Measurements from ENCODE around the gene GLIPR1L1.

The GLIPR1L1 gene

DNA sequence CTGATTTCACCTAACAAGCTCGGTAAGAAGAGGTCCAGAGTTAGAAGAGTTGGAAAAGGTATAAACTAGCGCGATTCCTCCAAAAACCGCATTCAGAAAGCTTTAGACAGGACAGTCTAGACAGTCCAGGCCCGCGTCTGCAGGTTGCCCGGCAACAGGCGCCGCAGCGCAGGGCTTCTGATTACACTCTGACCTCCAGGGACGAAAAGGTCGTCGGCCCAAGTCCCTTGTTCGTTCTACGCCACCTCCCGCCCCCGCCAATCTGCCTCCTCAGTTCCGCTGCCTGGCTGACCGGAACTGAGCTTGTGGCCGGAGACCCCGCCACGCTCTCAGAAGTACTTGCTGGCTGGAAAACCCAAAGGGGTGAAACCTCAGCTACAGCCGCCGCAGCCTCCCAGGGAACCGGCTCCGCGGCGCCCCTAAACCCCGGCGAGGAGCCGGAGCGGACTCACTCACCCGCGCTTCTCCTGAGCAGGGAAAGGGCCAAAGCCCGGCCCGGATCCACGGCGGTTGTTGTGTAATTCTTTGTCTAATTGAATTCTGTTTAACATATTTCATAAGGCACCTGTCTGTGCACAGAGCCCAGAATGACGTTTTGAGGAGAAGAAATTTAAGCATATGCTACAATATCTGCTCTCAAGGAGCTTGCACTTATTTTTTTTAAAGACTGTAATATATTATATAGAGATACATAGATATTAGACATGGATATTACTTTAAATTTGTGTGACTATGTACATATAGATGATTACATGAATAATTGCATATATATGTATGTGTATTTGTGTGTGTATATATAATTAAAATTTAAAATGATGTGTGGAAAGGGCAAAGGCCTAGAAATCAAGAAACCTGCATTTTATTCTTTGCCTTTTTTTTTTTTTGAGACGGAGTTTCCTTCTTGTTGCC is 4.3 kb upstream of the GLIPR1L1 start, which contains the start of gene CAPS2:
TSS of gene CAPS2 (minus strand) at position 407 of the 909 bp plus-strand sequence. CDS start 3,826 bp downstream, outside the sequence.
- H3K79me1 ChIP-seq (replicated peaks; ENCODE audit: low read length, poor library complexity, severe bottlenecking) = no peaks in the 10 kb centered on the region
- peak within 1 kb of the TSS; percentile 79 to 88 for H3K4me3 ChIP-seq (ENCODE audit: insufficient read depth in 1 of 2, low read depth in 1 of 2, low read length in 2 of 2)
- H3K4ac ChIP-seq (ENCODE audit: low read depth in 1 of 2, low read length in 2 of 2) = peak within 1 kb of the TSS in 1 of 2 experiments; percentile 20
- H3K27ac ChIP-seq (ENCODE audit: low read length, poor library complexity, severe bottlenecking) = peak within 1 kb of the TSS; percentile 30
- H2BK15ac ChIP-seq (ENCODE audit: low read depth, poor library complexity, severe bottlenecking) = peak within 1 kb of the TSS; percentile 55
- peak within 1 kb of the TSS; percentile 87 for H3K9ac ChIP-seq (ENCODE audit: low read length)
- peaks cover 3% of the 10 kb centered on the region for H3K4me1 ChIP-seq (ENCODE audit: control insufficient read depth, insufficient read depth, low read depth, low read length)
- H2BK12ac ChIP-seq (ENCODE audit: low read length in 2 of 2) = peak within 1 kb of the TSS in 1 of 2 experiments; percentile 2
- no peak within 1 kb of the TSS for H2AK5ac ChIP-seq (ENCODE audit: low read length, severe bottlenecking)
- no peak within 1 kb of the TSS for H3K14ac ChIP-seq (ENCODE audit: low read length in 2 of 2)
- H3K36me3 ChIP-seq (ENCODE audit: control insufficient read depth in 1 of 2, insufficient read depth in 2 of 2, low read depth in 1 of 2, low read length in 2 of 2) = no peaks in the 10 kb centered on the region
- DNase-seq = peak; percentile 94
- no peak within 1 kb of the TSS for H2BK5ac ChIP-seq (ENCODE audit: low read depth, low read length, poor library complexity, severe bottlenecking)
- WGBS = 4% methylated on average over 31 of the region's 40 CpGs
- H3K23ac ChIP-seq (ENCODE audit: low read length in 2 of 2) = no peak within 1 kb of the TSS
- H3K4me2 ChIP-seq (ENCODE audit: low read length, poor library complexity, severe bottlenecking) = peak within 1 kb of the TSS; percentile 82
- H2AFZ ChIP-seq (ENCODE audit: low read depth, low read length) = peak within 1 kb of the TSS; percentile 30
- peak within 1 kb of the TSS; percentile 61 for H4K8ac ChIP-seq (ENCODE audit: low read length)
- H3K27me3 ChIP-seq (ENCODE audit: control insufficient read depth in 1 of 2, insufficient read depth in 1 of 2, low read length in 2 of 2) = no peaks in the 10 kb centered on the region
- no peaks in the 10 kb centered on the region for H3K9me3 ChIP-seq (ENCODE audit: control insufficient read depth, low read length)
- no peak within 1 kb of the TSS for H2BK120ac ChIP-seq (ENCODE audit: low read depth, low read length)
- H3K18ac ChIP-seq (ENCODE audit: low read depth in 1 of 2, low read length in 2 of 2) = peak within 1 kb of the TSS in 1 of 2 experiments; percentile 75
- peak within 1 kb of the TSS; percentile 14 for H4K91ac ChIP-seq (ENCODE audit: low read length)

DNA sequence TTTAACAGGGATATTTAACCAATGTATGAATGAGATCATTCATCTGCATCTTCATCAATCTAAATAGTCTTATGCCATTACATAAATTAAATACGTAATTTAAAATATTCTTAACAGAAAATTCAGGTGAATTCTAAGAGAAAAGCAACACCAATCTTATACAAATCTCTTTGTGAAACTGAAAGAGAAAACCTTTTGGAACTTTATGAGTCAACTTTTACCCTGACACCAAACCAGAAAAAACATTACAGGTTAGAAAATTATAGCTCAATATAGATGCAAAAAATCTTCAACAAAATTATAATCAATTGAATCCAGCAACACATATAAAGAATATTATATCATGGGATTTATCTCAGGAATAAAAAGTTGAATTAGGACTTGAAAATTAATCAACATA is 3.4 kb downstream of the GLIPR1L1 start:
- H3K27ac ChIP-seq (ENCODE audit: low read length, poor library complexity, severe bottlenecking) = no peak overlapping the region
- no peak overlapping the region for H2BK15ac ChIP-seq (ENCODE audit: low read depth, poor library complexity, severe bottlenecking)
- H2AFZ ChIP-seq (ENCODE audit: low read depth, low read length) = no peak overlapping the region
- H3K14ac ChIP-seq (ENCODE audit: low read length in 2 of 2) = no peak overlapping the region
- no peak overlapping the region for H3K23ac ChIP-seq (ENCODE audit: low read length in 2 of 2)
- DNase-seq = no peak
- no peak overlapping the region for H3K4me3 ChIP-seq (ENCODE audit: insufficient read depth in 1 of 2, low read depth in 1 of 2, low read length in 2 of 2)
- no peaks in the 10 kb centered on the region for H3K36me3 ChIP-seq (ENCODE audit: control insufficient read depth in 1 of 2, insufficient read depth in 2 of 2, low read depth in 1 of 2, low read length in 2 of 2)
- no peak overlapping the region for H4K8ac ChIP-seq (ENCODE audit: low read length)
- H2BK12ac ChIP-seq (ENCODE audit: low read length in 2 of 2) = no peak overlapping the region
- H3K9ac ChIP-seq (ENCODE audit: low read length) = no peak overlapping the region
- no peak overlapping the region for H2AK5ac ChIP-seq (ENCODE audit: low read length, severe bottlenecking)
- peaks cover 1% of the 10 kb centered on the region for H3K4me1 ChIP-seq (ENCODE audit: control insufficient read depth, insufficient read depth, low read depth, low read length)
- no peak overlapping the region for H2BK5ac ChIP-seq (ENCODE audit: low read depth, low read length, poor library complexity, severe bottlenecking)
- no peaks in the 10 kb centered on the region for H3K27me3 ChIP-seq (ENCODE audit: control insufficient read depth in 1 of 2, insufficient read depth in 1 of 2, low read length in 2 of 2)
- no peak overlapping the region for H3K18ac ChIP-seq (ENCODE audit: low read depth in 1 of 2, low read length in 2 of 2)
- 100% methylated on average over 1 of the region's 1 CpG for WGBS
- no peaks in the 10 kb centered on the region for H3K79me1 ChIP-seq (replicated peaks; ENCODE audit: low read length, poor library complexity, severe bottlenecking)
- H3K4me2 ChIP-seq (ENCODE audit: low read length, poor library complexity, severe bottlenecking) = no peak overlapping the region
- no peaks in the 10 kb centered on the region for H3K9me3 ChIP-seq (ENCODE audit: control insufficient read depth, low read length)
- H2BK120ac ChIP-seq (ENCODE audit: low read depth, low read length) = no peak overlapping the region
- H3K4ac ChIP-seq (ENCODE audit: low read depth in 1 of 2, low read length in 2 of 2) = no peak overlapping the region
- H4K91ac ChIP-seq (ENCODE audit: low read length) = no peak overlapping the region

DNA sequence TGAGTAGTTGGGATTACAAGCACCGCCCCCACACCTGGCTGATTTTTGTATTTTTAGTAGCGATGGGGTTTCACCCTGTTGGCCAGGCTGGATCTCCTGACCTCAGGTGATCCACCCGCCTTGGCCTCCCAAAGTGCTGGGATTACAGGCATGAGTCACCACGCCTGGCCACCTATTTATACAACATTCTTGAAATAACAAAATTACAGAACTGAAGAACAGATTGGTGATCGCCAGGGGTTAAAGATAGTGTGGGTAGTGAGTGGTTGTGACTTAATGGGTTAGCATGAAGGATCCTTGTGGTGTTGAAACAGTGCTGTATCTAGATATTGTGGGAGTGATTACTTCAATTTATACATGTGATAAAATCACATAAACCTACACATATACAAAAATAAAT is 7.4 kb downstream of the GLIPR1L1 start:
- WGBS = 90% methylated on average over 3 of the region's 5 CpGs
- Histone ChIP-seq H3K9me3 (ENCODE audit: control insufficient read depth, low read length) (no peaks in the 10 kb centered on the region), H3K4ac (ENCODE audit: low read depth in 1 of 2, low read length in 2 of 2) (no peak overlapping the region)

DNA sequence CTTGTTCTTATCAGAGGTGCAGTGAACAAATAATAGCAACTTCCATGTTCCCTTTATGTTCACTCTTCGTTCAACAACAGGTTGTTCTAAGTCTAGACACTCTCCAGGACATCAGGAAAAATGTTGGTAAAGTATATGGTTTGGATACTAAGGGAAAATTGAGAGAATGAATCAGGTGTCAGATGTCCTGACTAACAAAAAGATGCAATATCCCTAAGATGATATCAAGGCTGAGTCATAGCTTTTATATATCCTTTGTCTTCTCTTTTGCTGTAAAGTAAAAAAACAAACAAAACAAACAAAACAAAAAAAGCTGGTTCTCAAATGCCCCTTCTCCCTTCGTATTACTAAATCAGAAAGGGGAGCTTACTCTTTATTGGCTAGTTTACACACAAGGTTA is 11.1 kb downstream of the GLIPR1L1 start:
- H2AFZ ChIP-seq (ENCODE audit: low read depth, low read length) = no peak overlapping the region
- no peaks in the 10 kb centered on the region for H3K36me3 ChIP-seq (ENCODE audit: control insufficient read depth in 1 of 2, insufficient read depth in 2 of 2, low read depth in 1 of 2, low read length in 2 of 2)
- no peaks in the 10 kb centered on the region for H3K79me1 ChIP-seq (replicated peaks; ENCODE audit: low read length, poor library complexity, severe bottlenecking)
- H3K9ac ChIP-seq (ENCODE audit: low read length) = no peak overlapping the region
- H4K91ac ChIP-seq (ENCODE audit: low read length) = no peak overlapping the region
- no peak overlapping the region for H2AK5ac ChIP-seq (ENCODE audit: low read length, severe bottlenecking)
- no peaks in the 10 kb centered on the region for H3K4me1 ChIP-seq (ENCODE audit: control insufficient read depth, insufficient read depth, low read depth, low read length)
- H3K27me3 ChIP-seq (ENCODE audit: control insufficient read depth in 1 of 2, insufficient read depth in 1 of 2, low read length in 2 of 2) = no peaks in the 10 kb centered on the region
- no peak overlapping the region for H4K8ac ChIP-seq (ENCODE audit: low read length)
- no peak overlapping the region for H3K4ac ChIP-seq (ENCODE audit: low read depth in 1 of 2, low read length in 2 of 2)
- H3K27ac ChIP-seq (ENCODE audit: low read length, poor library complexity, severe bottlenecking) = no peak overlapping the region
- H2BK120ac ChIP-seq (ENCODE audit: low read depth, low read length) = no peak overlapping the region
- H3K18ac ChIP-seq (ENCODE audit: low read depth in 1 of 2, low read length in 2 of 2) = no peak overlapping the region
- WGBS = no CpG with 5 or more reads among the region's 2 CpGs
- H3K23ac ChIP-seq (ENCODE audit: low read length in 2 of 2) = no peak overlapping the region
- H3K9me3 ChIP-seq (ENCODE audit: control insufficient read depth, low read length) = no peaks in the 10 kb centered on the region
- no peak overlapping the region for H3K4me2 ChIP-seq (ENCODE audit: low read length, poor library complexity, severe bottlenecking)
- no peak overlapping the region for H3K14ac ChIP-seq (ENCODE audit: low read length in 2 of 2)
- no peak for DNase-seq
- no peak overlapping the region for H2BK15ac ChIP-seq (ENCODE audit: low read depth, poor library complexity, severe bottlenecking)
- H2BK12ac ChIP-seq (ENCODE audit: low read length in 2 of 2) = no peak overlapping the region
- no peak overlapping the region for H3K4me3 ChIP-seq (ENCODE audit: insufficient read depth in 1 of 2, low read depth in 1 of 2, low read length in 2 of 2)
- no peak overlapping the region for H2BK5ac ChIP-seq (ENCODE audit: low read depth, low read length, poor library complexity, severe bottlenecking)

More for the DNA sequence above, 7.4 kb downstream of the GLIPR1L1 start:
- Histone ChIP-seq H2BK5ac (ENCODE audit: low read depth, low read length, poor library complexity, severe bottlenecking) (no peak overlapping the region), H3K4me1 (ENCODE audit: control insufficient read depth, insufficient read depth, low read depth, low read length) (no peaks in the 10 kb centered on the region), H3K18ac (ENCODE audit: low read depth in 1 of 2, low read length in 2 of 2) (no peak overlapping the region), H3K79me1 (replicated peaks; ENCODE audit: low read length, poor library complexity, severe bottlenecking) (no peaks in the 10 kb centered on the region), H2AFZ (ENCODE audit: low read depth, low read length) (no peak overlapping the region), H3K23ac (ENCODE audit: low read length in 2 of 2) (no peak overlapping the region), H3K14ac (ENCODE audit: low read length in 2 of 2) (no peak overlapping the region), H3K27ac (ENCODE audit: low read length, poor library complexity, severe bottlenecking) (no peak overlapping the region), H2BK120ac (ENCODE audit: low read depth, low read length) (no peak overlapping the region), H2BK15ac (ENCODE audit: low read depth, poor library complexity, severe bottlenecking) (no peak overlapping the region), H3K4me3 (ENCODE audit: insufficient read depth in 1 of 2, low read depth in 1 of 2, low read length in 2 of 2) (no peak overlapping the region), H2BK12ac (ENCODE audit: low read length in 2 of 2) (no peak overlapping the region), H3K4me2 (ENCODE audit: low read length, poor library complexity, severe bottlenecking) (no peak overlapping the region), H3K36me3 (ENCODE audit: control insufficient read depth in 1 of 2, insufficient read depth in 2 of 2, low read depth in 1 of 2, low read length in 2 of 2) (no peaks in the 10 kb centered on the region), H4K8ac (ENCODE audit: low read length) (no peak overlapping the region), H3K27me3 (ENCODE audit: control insufficient read depth in 1 of 2, insufficient read depth in 1 of 2, low read length in 2 of 2) (no peaks in the 10 kb centered on the region), H3K9ac (ENCODE audit: low read length) (no peak overlapping the region), H2AK5ac (ENCODE audit: low read length, severe bottlenecking) (no peak overlapping the region), H4K91ac (ENCODE audit: low read length) (no peak overlapping the region)
- DNase-seq = no peak
